CD4-positive, CD25-positive, alpha-beta regulatory T cell (primary cell): ENCODE results near the gene MUSTN1. TPM values are rescaled to one million over a fixed set of nuclear protein-coding genes. Genes with fewer than 3 reads are reported as not detected.

ENCODE experiments used
- ATAC-seq, 2 donors: fragments of 150-1000 bp; cut with Tn5 transposase; one replicate each; pipeline ENCODE4 v1.10.0; 2021; ENCODE audit warnings: low read depth in 2 of 2, moderate number of reproducible peaks in 2 of 2, moderate library complexity in 1 of 2
- DNase-seq, 3 donors: peaks; one replicate each; pipeline versions ENCODE4 v3.0.0 to v3.0.0-alpha.2; 2012 to 2022; ENCODE audit warnings: mixed read lengths in 1 of 3
- H3K27ac ChIP-seq: one replicate; pipeline ENCODE4 v1.7.0; 2013; ENCODE audit warnings: mild to moderate bottlenecking, low read length; ENCODE audit not compliant: insufficient read depth, poor library complexity, severe bottlenecking
- H3K27me3 ChIP-seq: one replicate; pipeline ENCODE4 v1.7.0; 2013; ENCODE audit warnings: low read length; ENCODE audit not compliant: control insufficient read depth, insufficient read depth
- H3K36me3 ChIP-seq: one replicate; pipeline ENCODE4 v1.7.0; 2013; ENCODE audit warnings: mild to moderate bottlenecking, low read length, moderate library complexity; ENCODE audit not compliant: control insufficient read depth, insufficient read depth
- H3K4me1 ChIP-seq: 2 replicates; pipeline ENCODE4 v1.7.0; 2013; ENCODE audit warnings: mild to moderate bottlenecking, low read length; ENCODE audit not compliant: insufficient read depth, control insufficient read depth, poor library complexity, severe bottlenecking
- H3K4me3 ChIP-seq: one replicate; pipeline ENCODE4 v1.7.0; 2013; ENCODE audit warnings: low read depth, mild to moderate bottlenecking, low read length, moderate library complexity
- H3K9me3 ChIP-seq, 2 experiments: 1 replicate in 1 of 2; 2 replicates in 1 of 2; pipeline ENCODE4 v1.7.0; 2013; ENCODE audit warnings: low read length in 2 of 2, mild to moderate bottlenecking in 1 of 2, moderate library complexity in 1 of 2; ENCODE audit not compliant: control insufficient read depth in 2 of 2
- H3K27ac Mint-ChIP-seq, 3 donors: one replicate each; pipeline ENCODE4 v1.8.0; 2020 to 2022; ENCODE audit warnings: mild to moderate bottlenecking in 3 of 3, mixed read lengths in 3 of 3, moderate library complexity in 2 of 3
- H3K27me3 Mint-ChIP-seq: one replicate; pipeline ENCODE4 v1.8.0; 2022; ENCODE audit warnings: mild to moderate bottlenecking, mixed read lengths
- H3K36me3 Mint-ChIP-seq: one replicate; pipeline ENCODE4 v1.8.0; 2020; ENCODE audit warnings: mixed read lengths
- H3K4me1 Mint-ChIP-seq, 4 donors: one replicate each; pipeline ENCODE4 v1.8.0; 2020 to 2022; ENCODE audit warnings: mixed read lengths in 4 of 4, mild to moderate bottlenecking in 1 of 4
- H3K4me3 Mint-ChIP-seq, 4 donors: one replicate each; pipeline ENCODE4 v1.8.0; 2020 to 2022; ENCODE audit warnings: mild to moderate bottlenecking in 4 of 4, mixed read lengths in 4 of 4, moderate library complexity in 3 of 4
- H3K9me3 Mint-ChIP-seq, 7 donors: one replicate each; pipeline ENCODE4 v1.8.0; 2020 to 2022; ENCODE audit warnings: mixed read lengths in 7 of 7, mild to moderate bottlenecking in 3 of 7, moderate library complexity in 2 of 7
- polyA plus RNA-seq, 4 donors: library from polyadenylated mRNA; unstranded; fragments of 300-500 nt; fragmentation: Illumina TruSeq; gene quantifications; one replicate each; pipeline ENCODE4 v1.2.3, GENCODE V29; 2021
- total RNA-seq: library from RNA; stranded (reverse); gene quantifications from one replicate; pipeline ENCODE4 v1.2.3, GENCODE V29; 2022

The MUSTN1 gene
- total and polyA plus RNA-seq, 5 donors from 2014 or later = 1.2 to 13.8 TPM; not detected in 3

- H3K36me3 ChIP-seq = peaks cover 7% of the 10 kb centered on the region
- H3K27ac Mint-ChIP-seq = no peak within 1 kb of the TSS
These were observed 4.1 kb downstream of the MUSTN1 start, which contains the start of gene ITIH4 for GRCh38 chr3:52830535-52831258. TSS of gene ITIH4 (minus strand) at chr3:52830672. CDS start at chr3:52830642, 30 bp downstream.

GRCh38 chr3:52829906-52830463 lies 4.8 kb downstream of the MUSTN1 start:
- Mint-ChIP-seq H3K27ac (no peak overlapping the region), H3K9me3 (no peaks in the 10 kb centered on the region), H3K27me3 (no peaks in the 10 kb centered on the region), H3K4me1 (no peaks in the 10 kb centered on the region), H3K36me3 (peaks cover 7% of the 10 kb centered on the region), H3K4me3 (no peak overlapping the region)
- H3K4me3 ChIP-seq = no peak overlapping the region
- ATAC-seq = no peak
- H3K9me3 ChIP-seq = no peaks in the 10 kb centered on the region
- H3K27ac ChIP-seq = no peak overlapping the region
- peaks cover 3% of the 10 kb centered on the region for H3K36me3 ChIP-seq
- H3K27me3 ChIP-seq = no peaks in the 10 kb centered on the region
- DNase-seq = no peak
- H3K4me1 ChIP-seq = no peaks in the 10 kb centered on the region

More at GRCh38 chr3:52830535-52831258, 4.1 kb downstream of the MUSTN1 start, which contains the start of gene ITIH4:
- Histone ChIP-seq H3K4me1 (no peaks in the 10 kb centered on the region), H3K27ac (no peak within 1 kb of the TSS), H3K4me3 (no peak within 1 kb of the TSS), H3K9me3 (no peaks in the 10 kb centered on the region), H3K27me3 (no peaks in the 10 kb centered on the region)
- no peaks in the 10 kb centered on the region for H3K27me3 Mint-ChIP-seq
- ATAC-seq = peak in 1 of 2 donors; percentile 8
- H3K4me3 Mint-ChIP-seq = no peak within 1 kb of the TSS
- DNase-seq = no peak
- H3K4me1 Mint-ChIP-seq = no peaks in the 10 kb centered on the region
- H3K9me3 Mint-ChIP-seq = no peaks in the 10 kb centered on the region
- H3K36me3 Mint-ChIP-seq = peaks cover 7% of the 10 kb centered on the region

GRCh38 chr3:52829482-52829881 lies 5.3 kb downstream of the MUSTN1 start:
- Mint-ChIP-seq H3K4me1 (no peaks in the 10 kb centered on the region), H3K27ac (peak overlapping the region in 1 of 3 donors; percentile 67), H3K27me3 (no peaks in the 10 kb centered on the region), H3K4me3 (no peak overlapping the region), H3K36me3 (peaks cover 5% of the 10 kb centered on the region), H3K9me3 (no peaks in the 10 kb centered on the region)
- H3K27me3 ChIP-seq = no peaks in the 10 kb centered on the region
- no peak overlapping the region for H3K27ac ChIP-seq
- ATAC-seq = no peak
- no peaks in the 10 kb centered on the region for H3K9me3 ChIP-seq
- H3K36me3 ChIP-seq = no peaks in the 10 kb centered on the region
- H3K4me3 ChIP-seq = no peak overlapping the region
- no peak for DNase-seq
- H3K4me1 ChIP-seq = no peaks in the 10 kb centered on the region

GRCh38 chr3:52827866-52828376 lies 6.9 kb downstream of the MUSTN1 start:
- Mint-ChIP-seq H3K4me1 (no peaks in the 10 kb centered on the region), H3K27ac (no peak overlapping the region), H3K9me3 (no peaks in the 10 kb centered on the region), H3K27me3 (no peaks in the 10 kb centered on the region), H3K36me3 (peaks cover 3% of the 10 kb centered on the region), H3K4me3 (no peak overlapping the region)
- Histone ChIP-seq H3K4me3 (no peak overlapping the region), H3K36me3 (peaks cover 9% of the 10 kb centered on the region), H3K27ac (no peak overlapping the region), H3K9me3 (no peaks in the 10 kb centered on the region), H3K4me1 (no peaks in the 10 kb centered on the region), H3K27me3 (no peaks in the 10 kb centered on the region)
- DNase-seq (no peak), ATAC-seq (no peak)

DNA sequence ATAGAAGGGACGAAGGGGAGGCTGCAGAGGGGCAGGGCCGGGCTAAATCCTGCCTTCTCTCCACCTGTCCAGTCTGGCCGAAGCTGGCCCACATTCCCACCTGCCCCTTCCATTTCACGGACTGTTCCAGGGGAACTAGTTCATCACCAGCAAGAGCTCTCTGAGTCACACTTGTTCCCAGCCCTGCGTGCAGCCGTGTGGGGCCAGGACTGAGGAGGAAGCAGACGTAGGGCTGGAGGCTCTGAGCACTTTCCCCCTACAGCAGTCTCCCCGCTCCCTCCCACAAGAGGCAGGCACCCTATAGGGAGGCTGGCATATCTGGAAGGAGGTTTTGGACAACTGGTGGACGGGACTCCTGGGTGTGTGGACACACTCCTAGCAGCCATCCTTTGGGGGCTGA lies 7.4 kb downstream of the MUSTN1 start:
- Histone ChIP-seq H3K4me1 (no peaks in the 10 kb centered on the region), H3K4me3 (no peak overlapping the region), H3K27me3 (no peaks in the 10 kb centered on the region), H3K36me3 (peaks cover 9% of the 10 kb centered on the region), H3K9me3 (no peaks in the 10 kb centered on the region), H3K27ac (no peak overlapping the region)
- ATAC-seq (no peak), DNase-seq (no peak)
- Mint-ChIP-seq H3K27ac (peak overlapping the region in 1 of 3 donors; percentile 41), H3K4me3 (no peak overlapping the region), H3K4me1 (no peaks in the 10 kb centered on the region), H3K36me3 (peaks cover 3% of the 10 kb centered on the region), H3K9me3 (no peaks in the 10 kb centered on the region), H3K27me3 (no peaks in the 10 kb centered on the region)

- H3K36me3 Mint-ChIP-seq = peaks cover 3% of the 10 kb centered on the region
- Histone ChIP-seq H3K36me3 (peaks cover 13% of the 10 kb centered on the region), H3K27ac (no peak overlapping the region), H3K9me3 (no peaks in the 10 kb centered on the region), H3K27me3 (no peaks in the 10 kb centered on the region), H3K4me1 (no peaks in the 10 kb centered on the region), H3K4me3 (no peak overlapping the region)
- H3K9me3 Mint-ChIP-seq = no peaks in the 10 kb centered on the region
- ATAC-seq (no peak), DNase-seq (no peak)
- H3K27ac Mint-ChIP-seq = no peak overlapping the region
- H3K4me1 Mint-ChIP-seq = no peaks in the 10 kb centered on the region
- no peaks in the 10 kb centered on the region for H3K27me3 Mint-ChIP-seq
- H3K4me3 Mint-ChIP-seq = no peak overlapping the region
These were observed 10.8 kb downstream of the MUSTN1 start for GRCh38 chr3:52824037-52824436.

DNA sequence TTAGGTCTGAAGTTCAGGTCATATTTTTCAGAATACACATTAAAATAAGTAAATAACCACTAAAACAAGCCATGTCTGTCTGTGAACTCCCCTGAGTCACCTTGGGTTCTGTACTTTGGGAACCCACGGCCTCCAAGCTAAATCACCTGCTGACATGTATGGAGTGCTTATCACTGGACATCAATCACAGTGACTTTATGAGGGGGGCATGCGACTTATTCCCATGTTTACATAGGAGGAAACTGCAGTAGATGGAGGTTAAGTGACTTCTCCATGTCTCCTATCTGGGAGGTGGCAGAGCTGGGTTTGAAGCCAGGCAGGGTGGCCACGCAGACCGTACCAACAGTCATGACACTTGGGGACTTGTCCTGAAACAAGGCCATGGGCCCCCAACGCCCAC lies 12.5 kb downstream of the MUSTN1 start:
- no peaks in the 10 kb centered on the region for H3K27me3 ChIP-seq
- no peaks in the 10 kb centered on the region for H3K9me3 ChIP-seq
- no peak overlapping the region for H3K27ac ChIP-seq
- H3K36me3 Mint-ChIP-seq = peaks cover 3% of the 10 kb centered on the region
- H3K4me3 ChIP-seq = no peak overlapping the region
- peak overlapping the region in 1 of 3 donors; percentile 32 for H3K27ac Mint-ChIP-seq
- ATAC-seq (no peak), DNase-seq (no peak)
- no peaks in the 10 kb centered on the region for H3K27me3 Mint-ChIP-seq
- H3K4me1 Mint-ChIP-seq = no peaks in the 10 kb centered on the region
- peaks cover 13% of the 10 kb centered on the region for H3K36me3 ChIP-seq
- no peaks in the 10 kb centered on the region for H3K4me1 ChIP-seq
- no peaks in the 10 kb centered on the region for H3K9me3 Mint-ChIP-seq
- no peak overlapping the region for H3K4me3 Mint-ChIP-seq
